ENCODE data around the gene ACKR2.

DNA sequence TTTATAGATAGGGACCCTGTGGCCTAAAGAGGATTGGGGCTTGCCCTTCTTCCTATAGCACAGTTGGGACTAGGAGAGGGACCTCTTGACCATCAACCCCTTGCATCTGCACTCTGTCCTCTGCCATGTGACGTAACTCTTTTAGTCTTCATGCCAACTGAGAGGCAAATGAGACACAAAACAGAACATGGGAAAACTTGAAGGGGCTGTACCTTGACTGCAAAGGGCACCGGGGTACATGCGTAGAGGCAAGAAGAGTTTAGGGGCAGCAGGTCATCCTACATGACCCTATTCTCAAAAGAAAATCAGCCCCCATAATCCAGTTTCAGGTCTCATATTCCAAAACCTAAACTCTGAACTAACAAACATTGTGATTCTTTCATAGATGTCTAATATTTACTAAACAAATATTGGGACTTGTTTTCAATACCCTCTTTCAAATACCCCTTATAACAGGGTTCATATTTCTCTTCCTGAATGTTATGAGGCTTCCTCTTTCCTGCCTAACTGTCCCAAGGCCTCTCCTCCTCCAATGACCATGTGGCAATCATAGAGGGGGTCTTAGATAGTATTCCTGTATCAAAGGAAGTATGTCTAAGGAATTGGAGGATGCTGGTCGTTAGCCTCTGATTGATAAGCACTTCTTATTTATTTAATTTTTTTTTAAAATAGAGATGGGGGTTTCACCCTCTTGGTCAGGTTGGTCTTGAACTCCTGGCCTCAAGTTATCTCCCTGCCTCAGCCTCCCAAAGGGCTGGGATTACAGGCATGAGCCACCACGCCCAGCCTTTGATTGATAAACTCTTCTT lies 20.6 kb downstream of the ACKR2 start:
- TF ChIP-seq POLR2A (IDR thresholded peaks at IDR 0.05; ENCODE audit: low read length) = no peak
- TF ChIP-seq GATA1 (IDR thresholded peaks at IDR 0.05; ENCODE audit: low read depth, low read length) = no peak

Data from erythroblast (primary cell).